Nephron progenitor cell (in vitro differentiated cells): ENCODE data around the gene SIPA1L3.

Experiments used
- DNase-seq: peaks from one replicate; pipeline ENCODE4 v3.0.0; 2021
- H3K27ac Mint-ChIP-seq: 2 replicates; pipeline ENCODE4 v1.8.0; 2021; ENCODE audit warnings: mild to moderate bottlenecking, moderate library complexity, mixed read lengths
- H3K27me3 Mint-ChIP-seq: 2 replicates; pipeline ENCODE4 v1.8.0; 2021; ENCODE audit warnings: mild to moderate bottlenecking, low read depth, mixed read lengths; ENCODE audit not compliant: poor library complexity
- H3K36me3 Mint-ChIP-seq: 2 replicates; pipeline ENCODE4 v1.8.0; 2021; ENCODE audit warnings: low read depth, mixed read lengths
- H3K4me1 Mint-ChIP-seq: 2 replicates; pipeline ENCODE4 v1.8.0; 2021; ENCODE audit warnings: mixed read lengths
- H3K4me3 Mint-ChIP-seq: 2 replicates; pipeline ENCODE4 v1.8.0; 2021; ENCODE audit warnings: mild to moderate bottlenecking, moderate library complexity, mixed read lengths
- H3K9me3 Mint-ChIP-seq: 2 replicates; pipeline ENCODE4 v1.8.0; 2021; ENCODE audit warnings: mild to moderate bottlenecking, moderate library complexity, mixed read lengths
- TF ChIP-seq, protein P1 (sequence below): fragments of 200-600 bp; sonication (generic); IDR thresholded peaks from 2 replicates; pipeline ENCODE4 v1.5.0; 2021; ENCODE audit warnings: antibody characterized with exemption

Gene SIPA1L3

DNA sequence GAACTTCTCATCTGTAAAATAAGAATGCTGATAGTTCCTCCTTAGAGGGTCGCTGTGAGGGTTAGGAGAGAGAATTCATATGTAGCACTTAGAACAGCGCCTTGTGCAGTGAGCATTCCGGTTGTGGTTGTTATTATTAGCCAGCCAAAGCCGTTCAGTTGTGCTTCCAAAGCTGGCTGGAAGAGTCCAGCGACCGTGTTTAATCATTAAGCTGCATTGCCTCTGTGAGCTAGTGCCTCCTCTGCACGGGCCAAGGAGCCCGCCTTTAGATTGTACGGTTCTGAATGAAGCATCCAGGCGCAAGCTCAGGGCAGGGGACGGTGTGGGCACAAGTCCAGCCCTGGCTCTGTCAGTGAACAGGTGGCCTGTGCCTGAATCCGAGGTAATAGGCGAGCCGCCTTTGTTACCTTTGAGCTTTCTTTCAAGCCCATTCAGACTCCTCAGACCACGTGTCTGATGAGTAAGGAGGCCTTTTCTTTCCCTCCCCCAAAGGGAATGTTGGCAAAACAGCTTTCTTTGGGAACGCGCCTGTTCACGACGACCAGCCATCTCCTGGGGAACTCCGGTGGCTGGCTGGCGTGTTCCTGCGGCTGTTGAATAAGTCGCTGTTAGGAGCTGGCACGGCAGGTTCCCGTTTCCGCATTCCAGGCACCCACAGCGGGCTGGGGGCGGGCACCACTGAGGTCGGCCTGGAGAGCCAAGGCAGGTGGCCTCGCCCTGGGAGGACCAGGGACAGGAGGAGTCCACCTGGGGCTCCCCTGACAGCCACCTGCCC lies 25.1 kb downstream of the SIPA1L3 start:
- H3K27ac Mint-ChIP-seq = no peak overlapping the region
- peak; percentile 50 for DNase-seq
- H3K27me3 Mint-ChIP-seq = peaks cover 3% of the 10 kb centered on the region
- peaks cover 27% of the 10 kb centered on the region for H3K9me3 Mint-ChIP-seq
- H3K4me3 Mint-ChIP-seq = peak overlapping the region; percentile 58
- H3K36me3 Mint-ChIP-seq = peaks cover 30% of the 10 kb centered on the region
- H3K4me1 Mint-ChIP-seq = peaks cover 58% of the 10 kb centered on the region
- TF ChIP-seq, protein P1, sequence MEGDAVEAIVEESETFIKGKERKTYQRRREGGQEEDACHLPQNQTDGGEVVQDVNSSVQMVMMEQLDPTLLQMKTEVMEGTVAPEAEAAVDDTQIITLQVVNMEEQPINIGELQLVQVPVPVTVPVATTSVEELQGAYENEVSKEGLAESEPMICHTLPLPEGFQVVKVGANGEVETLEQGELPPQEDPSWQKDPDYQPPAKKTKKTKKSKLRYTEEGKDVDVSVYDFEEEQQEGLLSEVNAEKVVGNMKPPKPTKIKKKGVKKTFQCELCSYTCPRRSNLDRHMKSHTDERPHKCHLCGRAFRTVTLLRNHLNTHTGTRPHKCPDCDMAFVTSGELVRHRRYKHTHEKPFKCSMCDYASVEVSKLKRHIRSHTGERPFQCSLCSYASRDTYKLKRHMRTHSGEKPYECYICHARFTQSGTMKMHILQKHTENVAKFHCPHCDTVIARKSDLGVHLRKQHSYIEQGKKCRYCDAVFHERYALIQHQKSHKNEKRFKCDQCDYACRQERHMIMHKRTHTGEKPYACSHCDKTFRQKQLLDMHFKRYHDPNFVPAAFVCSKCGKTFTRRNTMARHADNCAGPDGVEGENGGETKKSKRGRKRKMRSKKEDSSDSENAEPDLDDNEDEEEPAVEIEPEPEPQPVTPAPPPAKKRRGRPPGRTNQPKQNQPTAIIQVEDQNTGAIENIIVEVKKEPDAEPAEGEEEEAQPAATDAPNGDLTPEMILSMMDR = no peak

DNA sequence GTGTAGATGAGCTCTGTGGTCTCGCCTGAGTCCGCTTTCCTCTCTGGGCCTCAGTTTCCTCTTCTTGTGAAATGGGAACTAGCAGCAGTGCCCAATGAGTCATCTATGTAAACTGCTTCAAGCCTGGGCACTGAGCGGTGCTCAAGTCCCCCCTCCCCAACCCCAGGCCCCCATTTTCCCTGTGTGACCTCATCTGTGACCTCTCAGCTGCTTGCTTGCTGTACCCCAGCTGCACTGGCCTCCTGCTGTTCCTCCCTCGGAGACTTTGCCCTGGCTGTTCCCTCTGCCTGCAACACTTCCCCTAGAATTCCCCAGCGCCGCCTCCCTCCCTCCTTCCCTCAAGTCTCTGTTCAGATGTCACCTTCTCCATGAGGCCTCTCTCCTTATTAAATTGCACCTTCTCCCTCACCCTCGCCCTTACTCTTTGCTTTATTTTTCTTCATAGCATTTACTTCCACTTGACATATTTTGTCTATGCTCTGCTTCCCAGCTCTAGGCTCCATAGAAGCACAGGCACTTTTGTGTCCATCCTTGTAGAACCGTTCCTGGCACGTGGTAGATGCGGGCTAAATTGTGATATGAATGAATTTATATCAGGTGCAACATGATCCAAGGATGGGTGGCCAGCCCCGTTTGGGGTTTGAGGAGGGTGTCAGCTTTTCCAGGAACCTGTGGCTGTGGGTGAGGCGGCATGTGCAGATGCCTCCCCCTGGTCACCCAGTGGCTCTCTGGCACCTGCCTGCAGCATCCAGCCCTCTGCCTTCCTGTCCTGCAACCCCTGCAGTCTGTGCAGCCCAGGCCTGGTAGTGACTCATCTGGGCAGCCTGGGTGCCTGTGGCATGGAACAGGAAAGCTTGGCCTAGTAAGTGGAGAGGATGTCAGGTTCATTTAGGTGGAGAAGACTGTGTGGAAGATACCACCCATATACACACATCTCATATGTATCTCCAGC lies 26.3 kb downstream of the SIPA1L3 start:
- Mint-ChIP-seq H3K4me1 (peaks cover 52% of the 10 kb centered on the region), H3K9me3 (peaks cover 34% of the 10 kb centered on the region), H3K36me3 (peaks cover 39% of the 10 kb centered on the region), H3K4me3 (peak overlapping the region; percentile 58), H3K27me3 (no peaks in the 10 kb centered on the region), H3K27ac (peak overlapping the region; percentile 80)
- no peak for DNase-seq
- TF ChIP-seq, protein P1 = no peak

DNA sequence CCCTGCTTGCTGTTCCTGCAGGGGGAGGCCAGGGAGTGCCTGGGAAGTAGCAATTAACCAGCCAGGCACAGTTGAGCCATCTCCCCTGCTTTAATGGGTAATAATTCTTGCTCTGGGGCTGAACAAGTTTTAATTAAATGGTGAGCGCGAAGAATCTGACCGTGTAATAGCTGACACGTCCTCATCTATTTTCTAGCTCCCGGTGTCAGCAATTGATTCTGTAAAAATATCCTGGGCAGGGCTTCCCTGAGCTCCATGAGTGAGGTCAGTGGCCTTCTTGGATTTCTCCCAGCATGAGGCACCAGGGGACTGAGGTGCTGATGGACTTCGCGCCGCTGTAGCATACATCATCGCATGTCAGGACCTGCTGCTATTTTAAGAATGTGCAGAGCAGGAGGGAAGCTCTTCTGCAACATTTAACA lies 26.9 kb downstream of the SIPA1L3 start:
- Mint-ChIP-seq H3K27ac (peak overlapping the region; percentile 80), H3K4me3 (peak overlapping the region; percentile 46), H3K9me3 (peaks cover 40% of the 10 kb centered on the region), H3K36me3 (peaks cover 46% of the 10 kb centered on the region), H3K27me3 (peaks cover 2% of the 10 kb centered on the region), H3K4me1 (peaks cover 46% of the 10 kb centered on the region)
- peak; percentile 41 for DNase-seq
- TF ChIP-seq, protein P1 = no peak

DNA sequence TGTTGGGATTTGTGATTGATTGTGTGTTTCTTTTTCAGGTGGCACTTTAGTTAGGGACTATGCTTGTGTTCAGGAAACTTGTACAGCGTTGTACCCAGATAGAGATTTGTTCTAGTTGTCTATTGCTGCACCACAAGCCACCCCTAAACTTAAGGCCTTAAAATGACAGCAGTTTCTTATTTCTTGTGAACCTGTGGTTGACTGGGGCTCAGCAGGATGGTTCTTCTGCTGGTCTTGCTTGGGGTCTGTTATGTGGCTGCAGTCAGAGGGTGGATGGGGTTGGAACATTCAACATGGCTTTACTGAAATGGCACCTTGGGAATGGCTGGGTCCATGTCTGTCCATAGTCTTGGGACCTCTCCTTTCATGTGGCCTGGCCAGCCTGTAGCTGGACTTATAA lies 28.3 kb downstream of the SIPA1L3 start:
- no peak overlapping the region for H3K4me3 Mint-ChIP-seq
- H3K27me3 Mint-ChIP-seq = peaks cover 4% of the 10 kb centered on the region
- no peak overlapping the region for H3K27ac Mint-ChIP-seq
- no peak for DNase-seq
- peaks cover 60% of the 10 kb centered on the region for H3K36me3 Mint-ChIP-seq
- peaks cover 48% of the 10 kb centered on the region for H3K4me1 Mint-ChIP-seq
- H3K9me3 Mint-ChIP-seq = peaks cover 42% of the 10 kb centered on the region
- TF ChIP-seq, protein P1 = no peak

DNA sequence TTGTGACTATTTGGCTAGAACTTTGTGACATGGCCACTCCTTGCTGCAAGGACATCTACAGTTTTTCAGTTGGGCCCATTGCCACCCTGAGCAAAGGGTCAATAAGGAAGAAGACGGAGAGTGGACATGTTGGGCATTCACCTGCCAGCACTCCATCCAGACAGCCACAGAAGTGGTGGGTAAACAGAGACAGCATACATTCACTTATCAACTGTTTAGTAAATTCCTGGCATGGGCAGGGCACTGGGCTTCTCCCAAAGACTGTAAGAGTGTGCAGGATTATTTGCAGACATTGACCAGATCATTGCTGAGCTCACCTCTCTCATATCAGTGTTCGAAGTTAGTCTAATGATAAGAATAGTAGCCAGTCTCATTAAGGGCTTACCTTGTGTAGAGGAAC lies 29.2 kb downstream of the SIPA1L3 start:
- no peak overlapping the region for H3K4me3 Mint-ChIP-seq
- H3K27me3 Mint-ChIP-seq = peaks cover 4% of the 10 kb centered on the region

More for the DNA sequence above, 29.2 kb downstream of the SIPA1L3 start:
- Mint-ChIP-seq H3K4me1 (peaks cover 52% of the 10 kb centered on the region), H3K9me3 (peaks cover 42% of the 10 kb centered on the region), H3K27ac (no peak overlapping the region), H3K36me3 (peaks cover 66% of the 10 kb centered on the region)
- TF ChIP-seq, protein P1 = no peak
- no peak for DNase-seq
